K562 (cell line): Measurements from ENCODE around the gene PPP2R2B. TPM values are rescaled to one million over a fixed set of nuclear protein-coding genes. Genes with fewer than 3 reads are reported as not detected.

Experiments used
- ATAC-seq: fragments of 200-7000 bp; cut with Tn5 transposase; 3 replicates; pipeline ENCODE4 v1.9.1; 2020; ENCODE audit warnings: moderate library complexity
- BruUV-seq: library from RNA; stranded (reverse); fragments of 400-500 nt; replicated peaks from 2 replicates; lab custom pipeline; 2021; lab: Mats Ljungman, UMichigan
- CTCF ChIA-PET: fragments of 300-600 bp; formaldehyde crosslinking; extraction: SDS; loops from one replicate; lab custom pipeline; 2021; ENCODE audit warnings: low intra/inter-chr PET ratio; lab: Yijun Ruan, JAX
- POLR2A ChIA-PET: fragments of 300-600, 350-650 bp; sonication (Branson Sonifier 250); formaldehyde crosslinking; extraction: SDS; loops from one replicate; lab custom pipeline; 2021; ENCODE audit warnings: antibody characterized with exemption, inconsistent platforms; lab: Yijun Ruan, JAX
- DNase-seq, 4 experiments: peaks; one replicate each; pipeline versions ENCODE4 v3.0.0 to v3.0.0-alpha.2; 2011 to 2018; ENCODE audit warnings: low spot score in 3 of 4, mixed read lengths in 3 of 4; ENCODE audit errors: extremely low read depth in 1 of 4
- FAIRE-seq: peaks from 2 replicates; lab custom pipeline; 2011; peaks lifted over from hg19 to GRCh38; lab: Jason Lieb, UNC
- H2AFZ ChIP-seq: 2 replicates; pipeline ENCODE4 v1.6.0; 2011; ENCODE audit warnings: low read depth, low read length, control low read depth, inconsistent platforms
- H3K27ac ChIP-seq: fragments of 200-600 bp; 3 replicates; pipeline ENCODE4 v1.8.0; 2011; ENCODE audit warnings: low read depth, mild to moderate bottlenecking, control low read depth, inconsistent platforms, low read length, moderate library complexity, mixed read lengths; ENCODE audit errors: extremely low read depth
- H3K27me3 ChIP-seq, 2 experiments: fragments of 300-600 bp in 1 of 2; 2 replicates in 1 of 2; 3 replicates in 1 of 2; pipeline versions ENCODE4 v1.6.0 to v1.8.0; 2011; ENCODE audit warnings: inconsistent platforms in 2 of 2, low read length in 2 of 2, mild to moderate bottlenecking in 1 of 2, mixed read lengths in 1 of 2, moderate library complexity in 1 of 2; ENCODE audit not compliant: control insufficient read depth in 2 of 2, insufficient read depth in 2 of 2
- H3K36me3 ChIP-seq: fragments of 300-600 bp; 3 replicates; pipeline ENCODE4 v1.8.0; 2011; ENCODE audit warnings: mild to moderate bottlenecking, low read length, inconsistent platforms; ENCODE audit not compliant: control insufficient read depth, insufficient read depth
- H3K4me1 ChIP-seq, 2 experiments: fragments of 200-600 bp in 1 of 2; replicated peaks in 1 of 2; 2 replicates in 1 of 2; 3 replicates in 1 of 2; pipeline versions ENCODE4 v1.5.1 to v1.8.0; 2011; ENCODE audit warnings: inconsistent platforms in 2 of 2, low read length in 2 of 2, mild to moderate bottlenecking in 1 of 2, mixed read lengths in 1 of 2, moderate library complexity in 1 of 2; ENCODE audit not compliant: control insufficient read depth in 2 of 2, insufficient read depth in 2 of 2
- H3K4me2 ChIP-seq: 2 replicates; pipeline ENCODE4 v1.6.1; 2011; ENCODE audit warnings: low read length, control low read depth, inconsistent platforms, mixed read lengths; ENCODE audit not compliant: insufficient read depth
- H3K4me3 ChIP-seq: fragments of 200-600 bp; sonication (generic), shearing (Covaris generic); 2 replicates; pipeline ENCODE4 v1.5.1; 2016; ENCODE audit warnings: control low read depth, inconsistent platforms
- H3K79me2 ChIP-seq: fragments of 200-600 bp; 3 replicates; pipeline ENCODE4 v1.8.0; 2011; ENCODE audit warnings: low read length, inconsistent platforms; ENCODE audit not compliant: control insufficient read depth, insufficient read depth
- H3K9ac ChIP-seq, 2 experiments: 2 replicates each; pipeline versions ENCODE4 v1.6.0 to v1.6.1; 2011; ENCODE audit warnings: low read depth in 2 of 2, low read length in 2 of 2, control low read depth in 1 of 2, inconsistent platforms in 1 of 2, mild to moderate bottlenecking in 1 of 2, mixed read lengths in 1 of 2; ENCODE audit not compliant: insufficient read depth in 1 of 2
- H3K9me1 ChIP-seq: one replicate; pipeline ENCODE4 v1.6.0; 2011; ENCODE audit warnings: inconsistent platforms, mild to moderate bottlenecking, low read length, moderate library complexity; ENCODE audit not compliant: control insufficient read depth, insufficient read depth
- H3K9me3 ChIP-seq: replicated peaks from 2 replicates; pipeline ENCODE4 v1.5.1; 2011; ENCODE audit warnings: low read depth, low read length, inconsistent platforms; ENCODE audit not compliant: control insufficient read depth, insufficient read depth
- H4K20me1 ChIP-seq: replicated peaks from 2 replicates; pipeline ENCODE4 v1.6.1; 2011; ENCODE audit warnings: low read length, inconsistent platforms, mixed read lengths; ENCODE audit not compliant: control insufficient read depth, insufficient read depth
- BRD9 ChIP-seq: fragments of 450-650 bp; IDR thresholded peaks from 2 replicates; pipeline ENCODE4 v1.6.1; 2018; ENCODE audit warnings: low read depth; ENCODE audit not compliant: partially characterized antibody
- CHD1 ChIP-seq: fragments of 200-600 bp; sonication (generic); IDR thresholded peaks from one replicate; pipeline ENCODE4 v1.6.1; 2012; ENCODE audit warnings: mild to moderate bottlenecking, moderate library complexity, low read length, inconsistent platforms
- CREB3 ChIP-seq: fragments of 450-650 bp; conservative IDR thresholded peaks from 2 replicates; pipeline ENCODE4 v1.6.1; 2016; ENCODE audit warnings: missing genetic modification characterization, low read depth, mild to moderate bottlenecking, missing compliant biosample characterization, moderate library complexity
- GABPB1 ChIP-seq: sonication (generic); formaldehyde crosslinking; IDR thresholded peaks from 2 replicates; pipeline ENCODE4 v1.8.0; 2022; ENCODE audit warnings: mild to moderate bottlenecking, missing genetic modification reagents
- HNRNPUL1 ChIP-seq: fragments of 200-400 bp; formaldehyde crosslinking; IDR thresholded peaks from 2 replicates; pipeline ENCODE4 v1.6.1; 2017; ENCODE audit warnings: low read length
- NCOA2 ChIP-seq, 2 experiments: fragments of 450-650 bp; IDR thresholded peaks; 2 replicates each; pipeline ENCODE4 v1.6.1; 2018; ENCODE audit warnings: mild to moderate bottlenecking in 2 of 2, moderate library complexity in 1 of 2; ENCODE audit not compliant: partially characterized antibody in 2 of 2
- TCF15 ChIP-seq: fragments of 250-450 bp; sonication (Bioruptor Pico); IDR thresholded peaks from 2 replicates; pipeline ENCODE4 v1.8.0; 2022; ENCODE audit warnings: moderate library complexity, mild to moderate bottlenecking, inconsistent platforms
- WGBS: fragments of 100-300 bp; shearing (Covaris generic); methylation state at CpG from one replicate; pipeline ENCODE4 v1.1.6; 2016; ENCODE audit warnings: low coverage, mixed read lengths; ENCODE audit not compliant: insufficient coverage; ENCODE audit errors: missing lambda C conversion rate; 5-methylcytosine and 5-hydroxymethylcytosine counted together
- in situ Hi-C: fragments of 300-500 bp; cut with MboI; formaldehyde crosslinking; loops from 4 replicates; pipeline ENCODE4 v1.15.0; 2018; ENCODE audit warnings: inconsistent platforms, mixed read lengths
- intact Hi-C: fragments of 100-400 bp; cut with micrococcal nuclease; formaldehyde crosslinking; loops from 2 replicates; pipeline ENCODE4 v1.14.2; 2022
- polyA plus RNA-seq, 8 experiments: library from polyadenylated mRNA; depleted of rRNA in 4 of 8; stranded (reverse) in 5 of 8; unstranded in 3 of 8; fragments of >200 nt; fragmentation: Nextera tagmentation in 2 of 8; fragmentation: Illumina TruSeq in 1 of 8; extraction: Ambion mirVana in 2 of 8; extraction: Trizol in 1 of 8; gene quantifications; 2 replicates each; pipeline versions ENCODE4 v1.2.1 to v1.2.3, GENCODE V29; 2011 to 2014; ENCODE audit warnings: inconsistent platforms in 1 of 8, missing spikeins in 1 of 8
- total RNA-seq, 7 experiments: library from RNA; depleted of rRNA in 6 of 7; stranded (reverse); fragments of >200 nt in 6 of 7; fragmentation: Illumina TruSeq in 2 of 7; extraction: Trizol in 2 of 7; gene quantifications; 2 replicates each; pipeline versions ENCODE4 v1.2.1 to v1.2.3, GENCODE V29; 2011 to 2021; ENCODE audit warnings: low replicate concordance in 1 of 7

The PPP2R2B gene
- total and polyA plus RNA-seq, 9 of the 15 experiments (the other 6 are each of a cell fraction or from before 2014, with no cell fraction given): not detected

- FAIRE-seq: no peak
- BruUV-seq: no TSS peak
- no peaks in the 10 kb centered on the region for H4K20me1 ChIP-seq
These were observed 298.3 kb downstream of the PPP2R2B start for GRCh38 chr5:146580237-146580636.

More at GRCh38 chr5:146580237-146580636, 298.3 kb downstream of the PPP2R2B start:
- Histone ChIP-seq H3K4me2 (no peak overlapping the region), H3K27me3 (no peaks in the 10 kb centered on the region), H3K9me3 (no peaks in the 10 kb centered on the region; the same call in 1 of the 2 replicates), H3K4me3 (no peak overlapping the region), H3K36me3 (no peaks in the 10 kb centered on the region), H3K9ac (no peak overlapping the region), H3K27ac (no peak overlapping the region), H3K9me1 (no peaks in the 10 kb centered on the region), H3K79me2 (no peaks in the 10 kb centered on the region), H3K4me1 (no peaks in the 10 kb centered on the region), H2AFZ (no peak overlapping the region)
- no peak for ATAC-seq
- in situ Hi-C loops (no loop called here), intact Hi-C loops (no loop called here)
- CTCF ChIA-PET: no interaction called here
- no peak for TF ChIP-seq GABPB1 (CRISPR knock-in tag)
- TF ChIP-seq NCOA2 (IDR thresholded peaks at IDR 0.05; ENCODE audit: partially characterized antibody in 2 of 2): no peak
- TF ChIP-seq CHD1: no peak
- TF ChIP-seq CREB3: no peak
- TF ChIP-seq HNRNPUL1: no peak
- TF ChIP-seq TCF15: no peak
- no peak for TF ChIP-seq BRD9
- 0% methylated on average over 3 of the region's 3 CpGs for WGBS
- DNase-seq: no peak
- POLR2A ChIA-PET: no interaction called here
